HEK293 (cell line): ENCODE data around the gene C11orf86.

Source experiments
- BCL6B ChIP-seq: fragments of 450-650 bp; formaldehyde crosslinking; IDR thresholded peaks from 2 replicates; pipeline ENCODE4 v1.5.1; 2017; ENCODE audit warnings: missing biosample characterization, missing genetic modification characterization
- GLI4 ChIP-seq: fragments of 450-650 bp; formaldehyde crosslinking; IDR thresholded peaks from 2 replicates; pipeline ENCODE4 v1.5.1; 2016; ENCODE audit warnings: missing biosample characterization, missing genetic modification characterization
- HOXA7 ChIP-seq: sonication (generic); formaldehyde crosslinking; IDR thresholded peaks from 2 replicates; pipeline ENCODE4 v1.8.1; 2022; ENCODE audit warnings: missing genetic modification reagents, borderline replicate concordance
- KLF8 ChIP-seq: fragments of 450-650 bp; formaldehyde crosslinking; IDR thresholded peaks from 2 replicates; pipeline ENCODE4 v1.5.1; 2016; ENCODE audit warnings: missing biosample characterization, missing genetic modification characterization
- MZF1 ChIP-seq: fragments of 450-650 bp; formaldehyde crosslinking; IDR thresholded peaks from 2 replicates; pipeline ENCODE4 v1.5.1; 2017; ENCODE audit warnings: missing biosample characterization, missing genetic modification characterization, borderline replicate concordance
- PBX3 ChIP-seq: sonication (generic); formaldehyde crosslinking; IDR thresholded peaks from 2 replicates; pipeline ENCODE4 v1.8.1; 2022; ENCODE audit warnings: mild to moderate bottlenecking, moderate library complexity, missing genetic modification reagents
- TSHZ1 ChIP-seq: fragments of 450-650 bp; formaldehyde crosslinking; IDR thresholded peaks from 2 replicates; pipeline ENCODE4 v1.5.1; 2016; ENCODE audit warnings: missing biosample characterization, missing genetic modification characterization, borderline replicate concordance
- ZBTB48 ChIP-seq: fragments of 450-650 bp; formaldehyde crosslinking; IDR thresholded peaks from 2 replicates; pipeline ENCODE4 v1.5.1; 2016; ENCODE audit warnings: missing biosample characterization, missing genetic modification characterization
- ZFP69B ChIP-seq: fragments of 450-650 bp; formaldehyde crosslinking; IDR thresholded peaks from 2 replicates; pipeline ENCODE4 v1.5.1; 2016; ENCODE audit warnings: missing biosample characterization, missing genetic modification characterization
- ZIC2 ChIP-seq: fragments of 450-650 bp; formaldehyde crosslinking; IDR thresholded peaks from 2 replicates; pipeline ENCODE4 v1.5.1; 2016; ENCODE audit warnings: missing biosample characterization, missing genetic modification characterization
- ZNF10 ChIP-seq: fragments of 450-650 bp; formaldehyde crosslinking; IDR thresholded peaks from 2 replicates; pipeline ENCODE4 v1.5.1; 2017; ENCODE audit warnings: missing biosample characterization, missing genetic modification characterization
- ZNF112 ChIP-seq: fragments of 450-650 bp; formaldehyde crosslinking; IDR thresholded peaks from 2 replicates; pipeline ENCODE4 v1.5.0; 2017; ENCODE audit warnings: missing biosample characterization, missing genetic modification characterization
- ZNF146 ChIP-seq: fragments of 450-650 bp; formaldehyde crosslinking; IDR thresholded peaks from 2 replicates; pipeline ENCODE4 v1.5.1; 2016; ENCODE audit warnings: missing biosample characterization, missing genetic modification characterization
- ZNF155 ChIP-seq: fragments of 450-650 bp; formaldehyde crosslinking; IDR thresholded peaks from 2 replicates; pipeline ENCODE4 v1.5.1; 2016; ENCODE audit warnings: missing biosample characterization, missing genetic modification characterization
- ZNF23 ChIP-seq: fragments of 450-650 bp; formaldehyde crosslinking; IDR thresholded peaks from 2 replicates; pipeline ENCODE4 v1.5.1; 2016; ENCODE audit warnings: missing biosample characterization, missing genetic modification characterization, borderline replicate concordance
- ZNF416 ChIP-seq: fragments of 450-650 bp; formaldehyde crosslinking; IDR thresholded peaks from 2 replicates; pipeline ENCODE4 v1.5.1; 2016; ENCODE audit warnings: missing biosample characterization, missing genetic modification characterization
- ZNF426 ChIP-seq: fragments of 450-650 bp; formaldehyde crosslinking; IDR thresholded peaks from 2 replicates; pipeline ENCODE4 v1.5.1; 2017; ENCODE audit warnings: missing biosample characterization, missing genetic modification characterization, mild to moderate bottlenecking, inconsistent platforms, moderate library complexity
- ZNF510 ChIP-seq: fragments of 450-650 bp; formaldehyde crosslinking; IDR thresholded peaks from 2 replicates; pipeline ENCODE4 v1.5.1; 2018; ENCODE audit warnings: mild to moderate bottlenecking, missing genetic modification characterization, missing biosample characterization; ENCODE audit not compliant: insufficient replicate concordance
- ZNF514 ChIP-seq: fragments of 450-650 bp; formaldehyde crosslinking; IDR thresholded peaks from 2 replicates; pipeline ENCODE4 v1.5.1; 2016; ENCODE audit warnings: missing biosample characterization, missing genetic modification characterization
- ZNF521 ChIP-seq: fragments of 450-650 bp; formaldehyde crosslinking; IDR thresholded peaks from 2 replicates; pipeline ENCODE4 v1.5.1; 2017; ENCODE audit warnings: missing biosample characterization, mild to moderate bottlenecking, missing genetic modification characterization
- ZNF585B ChIP-seq: fragments of 450-650 bp; formaldehyde crosslinking; IDR thresholded peaks from 2 replicates; pipeline ENCODE4 v1.5.1; 2016; ENCODE audit warnings: missing biosample characterization, missing genetic modification characterization
- ZNF677 ChIP-seq: fragments of 450-650 bp; IDR thresholded peaks from 2 replicates; pipeline ENCODE4 v1.5.0; 2018; ENCODE audit warnings: missing biosample characterization, mild to moderate bottlenecking, missing genetic modification characterization, moderate library complexity
- ZNF776 ChIP-seq: fragments of 450-650 bp; formaldehyde crosslinking; IDR thresholded peaks from 2 replicates; pipeline ENCODE4 v1.5.0; 2017; ENCODE audit warnings: missing biosample characterization, missing genetic modification characterization, borderline replicate concordance
- ZNF777 ChIP-seq: fragments of 450-650 bp; formaldehyde crosslinking; IDR thresholded peaks from 2 replicates; pipeline ENCODE4 v1.5.1; 2017; ENCODE audit warnings: missing biosample characterization, missing genetic modification characterization, borderline replicate concordance
- ZSCAN16 ChIP-seq: fragments of 450-650 bp; formaldehyde crosslinking; IDR thresholded peaks from 2 replicates; pipeline ENCODE4 v1.5.1; 2016; ENCODE audit warnings: missing biosample characterization, missing genetic modification characterization
- TF ChIP-seq, protein P1 (sequence below): fragments of 450-650 bp; formaldehyde crosslinking; IDR thresholded peaks from 2 replicates; pipeline ENCODE4 v1.5.1; 2017; ENCODE audit warnings: missing biosample characterization, missing genetic modification characterization
- TF ChIP-seq, protein P2 (sequence below): fragments of 450-650 bp; formaldehyde crosslinking; IDR thresholded peaks from 2 replicates; pipeline ENCODE4 v1.5.1; 2016; ENCODE audit warnings: missing biosample characterization, missing genetic modification characterization

Gene C11orf86

DNA sequence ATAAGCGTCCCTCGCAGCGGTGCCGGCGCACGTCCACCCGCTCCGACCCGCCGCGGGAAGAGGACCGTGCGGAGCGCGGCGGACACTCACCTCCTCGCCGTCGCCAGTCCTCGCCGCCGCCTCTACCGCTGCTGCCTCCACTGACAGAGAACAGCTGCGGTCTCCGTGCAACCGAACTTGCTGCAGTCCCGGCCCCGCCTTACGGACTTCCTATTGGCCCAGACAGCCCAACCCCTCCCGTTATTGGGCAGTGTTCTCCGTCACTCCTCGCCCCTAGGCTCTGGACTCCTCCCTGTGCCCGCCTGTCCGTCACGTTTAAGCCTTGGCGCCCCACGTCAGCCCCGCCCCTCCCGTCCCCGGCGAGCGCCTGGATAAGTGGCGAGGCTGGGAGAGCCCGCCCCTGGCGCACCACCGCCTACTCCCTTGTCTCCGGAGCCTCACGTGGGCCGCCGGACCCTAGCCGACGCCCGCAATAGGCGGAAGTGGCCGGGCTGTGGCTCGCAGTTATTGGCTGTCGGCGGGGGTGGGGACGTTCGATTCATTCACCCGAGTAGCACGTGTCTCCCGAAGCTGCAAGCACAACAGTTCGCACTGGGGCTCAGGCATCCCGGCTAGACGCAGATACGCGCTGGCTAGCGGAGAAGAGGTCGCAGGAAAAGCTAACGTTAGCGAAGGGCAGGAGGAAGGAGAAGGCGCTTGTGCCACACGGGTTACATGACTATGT lies 16.7 kb upstream of the C11orf86 start, which contains the start of gene PC (continued):
- no peak for TF ChIP-seq ZNF510 (tag by site-specific recombination)
- no peak for TF ChIP-seq ZNF112 (tag by site-specific recombination)
- TF ChIP-seq ZNF23 (tag by site-specific recombination) = no peak
- TF ChIP-seq ZNF776 (tag by site-specific recombination) = no peak
- no peak; the same call in 1 of the 2 replicates for TF ChIP-seq ZFP69B (tag by site-specific recombination)
- TF ChIP-seq, protein P1, sequence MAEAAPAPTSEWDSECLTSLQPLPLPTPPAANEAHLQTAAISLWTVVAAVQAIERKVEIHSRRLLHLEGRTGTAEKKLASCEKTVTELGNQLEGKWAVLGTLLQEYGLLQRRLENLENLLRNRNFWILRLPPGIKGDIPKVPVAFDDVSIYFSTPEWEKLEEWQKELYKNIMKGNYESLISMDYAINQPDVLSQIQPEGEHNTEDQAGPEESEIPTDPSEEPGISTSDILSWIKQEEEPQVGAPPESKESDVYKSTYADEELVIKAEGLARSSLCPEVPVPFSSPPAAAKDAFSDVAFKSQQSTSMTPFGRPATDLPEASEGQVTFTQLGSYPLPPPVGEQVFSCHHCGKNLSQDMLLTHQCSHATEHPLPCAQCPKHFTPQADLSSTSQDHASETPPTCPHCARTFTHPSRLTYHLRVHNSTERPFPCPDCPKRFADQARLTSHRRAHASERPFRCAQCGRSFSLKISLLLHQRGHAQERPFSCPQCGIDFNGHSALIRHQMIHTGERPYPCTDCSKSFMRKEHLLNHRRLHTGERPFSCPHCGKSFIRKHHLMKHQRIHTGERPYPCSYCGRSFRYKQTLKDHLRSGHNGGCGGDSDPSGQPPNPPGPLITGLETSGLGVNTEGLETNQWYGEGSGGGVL = no peak
- no peak for TF ChIP-seq ZNF155
- TF ChIP-seq ZNF514 (tag by site-specific recombination) = no peak
- peak; percentile 59; the same call in 1 of the 2 replicates for TF ChIP-seq PBX3 (CRISPR knock-in tag)
- TF ChIP-seq ZNF585B (tag by site-specific recombination) = no peak
- TF ChIP-seq ZBTB48 (tag by site-specific recombination) = 0 out of 2 replicates have a peak, but pooled peaks have one; percentile 21
- no peak for TF ChIP-seq ZNF777 (tag by site-specific recombination)
- TF ChIP-seq ZNF521 (tag by site-specific recombination) = no peak
- no peak for TF ChIP-seq GLI4 (tag by site-specific recombination)
- no peak for TF ChIP-seq MZF1 (tag by site-specific recombination)
- no peak for TF ChIP-seq ZNF426 (tag by site-specific recombination)
- no peak for TF ChIP-seq TSHZ1 (tag by site-specific recombination)
- no peak for TF ChIP-seq ZNF416 (tag by site-specific recombination)
- no peak for TF ChIP-seq HOXA7 (CRISPR knock-in tag)
- no peak for TF ChIP-seq ZNF10 (tag by site-specific recombination)
- no peak for TF ChIP-seq ZNF146 (tag by site-specific recombination)
- TF ChIP-seq ZNF677 = no peak
- TF ChIP-seq, protein P2, sequence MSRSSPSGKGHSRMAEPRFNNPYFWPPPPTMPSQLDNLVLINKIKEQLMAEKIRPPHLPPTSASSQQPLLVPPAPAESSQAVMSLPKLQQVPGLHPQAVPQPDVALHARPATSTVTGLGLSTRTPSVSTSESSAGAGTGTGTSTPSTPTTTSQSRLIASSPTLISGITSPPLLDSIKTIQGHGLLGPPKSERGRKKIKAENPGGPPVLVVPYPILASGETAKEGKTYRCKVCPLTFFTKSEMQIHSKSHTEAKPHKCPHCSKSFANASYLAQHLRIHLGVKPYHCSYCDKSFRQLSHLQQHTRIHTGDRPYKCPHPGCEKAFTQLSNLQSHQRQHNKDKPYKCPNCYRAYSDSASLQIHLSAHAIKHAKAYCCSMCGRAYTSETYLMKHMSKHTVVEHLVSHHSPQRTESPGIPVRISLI (tag by site-specific recombination) = no peak
- TF ChIP-seq BCL6B (tag by site-specific recombination) = no peak
- peak; percentile 97 for TF ChIP-seq KLF8 (tag by site-specific recombination)
- no peak for TF ChIP-seq ZIC2
- no peak for TF ChIP-seq ZSCAN16 (tag by site-specific recombination)
